HG03432 (cell line): ENCODE data around the gene BLOC1S3.

Experiments
- ATAC-seq: cut with Tn5 transposase; IDR thresholded peaks from one replicate; pipeline ENCODE4 v1.9.1; 2021; ENCODE audit warnings: mild to moderate bottlenecking, moderate library complexity; ENCODE audit not compliant: unreplicated experiment

Gene BLOC1S3

DNA sequence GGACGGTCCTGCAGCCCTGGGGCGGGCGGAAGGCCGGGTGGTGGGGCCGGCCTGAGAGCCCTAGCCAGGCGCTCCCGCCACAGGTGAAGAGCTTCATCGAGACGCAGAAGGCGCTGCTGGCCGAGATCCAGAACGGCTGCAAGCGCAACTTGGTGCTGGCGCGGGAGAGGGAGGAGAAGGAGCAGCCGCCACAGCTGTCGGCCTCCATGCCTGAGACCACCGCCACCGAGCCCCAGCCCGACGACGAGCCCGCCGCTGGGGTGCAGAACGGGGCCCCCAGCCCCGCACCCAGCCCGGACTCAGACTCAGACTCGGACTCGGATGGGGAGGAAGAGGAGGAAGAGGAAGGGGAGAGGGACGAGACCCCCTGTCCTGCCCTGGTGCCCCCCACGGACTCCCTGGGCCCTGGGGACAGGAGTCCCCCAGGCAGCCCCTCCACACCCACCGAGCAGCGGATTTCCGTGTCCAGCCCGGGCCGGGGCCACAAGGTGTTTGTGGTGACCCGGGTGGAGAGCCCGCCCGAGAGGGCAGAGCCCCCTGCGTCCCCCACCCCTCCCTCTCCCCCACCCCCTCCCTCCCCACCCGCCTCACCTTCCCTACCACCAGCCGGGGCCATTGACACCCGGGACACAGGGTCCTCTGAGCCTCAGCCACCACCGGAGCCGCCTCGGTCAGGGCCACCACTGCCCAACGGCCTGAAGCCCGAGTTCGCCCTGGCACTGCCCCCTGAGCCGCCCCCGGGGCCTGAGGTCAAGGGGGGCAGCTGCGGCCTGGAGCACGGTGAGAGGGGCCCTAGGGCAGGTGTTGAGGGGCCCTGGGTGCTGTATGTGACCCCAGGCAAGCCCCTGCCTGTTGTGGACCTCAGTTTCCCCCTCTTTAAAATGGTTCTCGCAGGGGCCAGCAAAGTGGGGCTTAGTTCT is 33.1 kb upstream of the BLOC1S3 start:
- ATAC-seq = no peak

GRCh38 chr19:45146251-45146650 is 32.3 kb upstream of the BLOC1S3 start:
- no peak for ATAC-seq

GRCh38 chr19:45146741-45147205 is 31.8 kb upstream of the BLOC1S3 start:
- ATAC-seq = no peak

DNA sequence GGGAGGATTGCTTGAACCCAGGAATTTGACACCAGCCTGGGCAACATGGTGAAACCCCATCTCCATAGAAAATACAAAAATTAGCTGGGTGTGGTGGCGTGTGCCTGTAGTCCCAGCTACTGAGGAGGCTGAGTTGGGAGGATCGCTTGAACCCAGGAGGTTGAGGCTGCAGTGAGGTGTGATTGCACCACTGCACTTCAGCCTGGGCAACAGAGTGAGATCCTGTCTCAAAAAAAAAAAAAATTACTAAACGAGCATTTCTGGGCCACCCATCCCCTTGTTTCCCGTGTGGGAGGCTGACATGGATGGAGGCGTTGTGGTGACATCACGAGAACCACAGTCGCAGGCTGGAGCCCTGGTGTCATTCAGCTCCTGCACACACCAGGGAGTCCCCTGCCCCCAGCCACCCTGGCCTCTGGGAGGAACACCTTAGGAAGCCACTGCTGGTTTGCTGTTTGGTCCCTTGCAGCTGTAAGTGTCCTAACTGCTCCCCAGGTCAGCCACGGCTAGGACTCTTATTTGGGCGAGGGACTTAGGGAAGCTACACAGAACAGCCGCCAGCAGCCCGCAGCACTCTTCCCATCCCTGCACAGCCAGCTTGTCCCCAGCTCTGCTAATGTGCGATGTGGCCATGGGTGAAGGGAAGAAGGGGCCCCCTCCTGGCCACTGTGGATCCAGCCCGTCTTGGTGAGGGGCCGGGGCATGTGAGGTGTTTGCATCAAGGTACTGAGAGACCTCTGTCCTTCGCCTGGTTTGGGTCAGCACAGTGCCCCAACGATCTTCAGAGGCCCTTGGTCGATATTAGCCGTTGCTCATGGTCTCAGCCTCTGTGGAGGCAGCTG is 30.5 kb upstream of the BLOC1S3 start:
- ATAC-seq = no peak

DNA sequence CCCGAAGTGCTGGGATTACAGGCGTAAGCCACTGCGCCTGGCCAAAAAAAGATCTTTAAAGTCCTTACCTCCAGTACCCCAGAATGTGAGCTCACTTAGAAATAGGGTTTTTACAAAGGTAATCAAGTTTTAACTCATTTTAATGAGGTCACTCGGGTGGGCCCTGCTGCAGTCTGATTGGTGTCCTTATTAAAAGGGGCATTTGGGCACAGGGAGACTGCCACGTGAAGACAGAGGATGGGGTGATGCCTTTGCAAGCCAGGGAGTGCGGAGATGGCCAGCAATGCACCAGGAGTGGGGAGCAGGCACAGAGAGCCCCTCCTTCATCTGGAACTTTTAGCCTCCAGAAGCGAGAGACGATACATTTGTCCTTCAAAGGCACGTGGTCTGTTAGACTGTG is 29.5 kb upstream of the BLOC1S3 start:
- no peak for ATAC-seq

GRCh38 chr19:45150180-45150579 is 28.4 kb upstream of the BLOC1S3 start:
- ATAC-seq = no peak

- ATAC-seq = no peak
Measured at GRCh38 chr19:45150751-45151281, 27.8 kb upstream of the BLOC1S3 start.

DNA sequence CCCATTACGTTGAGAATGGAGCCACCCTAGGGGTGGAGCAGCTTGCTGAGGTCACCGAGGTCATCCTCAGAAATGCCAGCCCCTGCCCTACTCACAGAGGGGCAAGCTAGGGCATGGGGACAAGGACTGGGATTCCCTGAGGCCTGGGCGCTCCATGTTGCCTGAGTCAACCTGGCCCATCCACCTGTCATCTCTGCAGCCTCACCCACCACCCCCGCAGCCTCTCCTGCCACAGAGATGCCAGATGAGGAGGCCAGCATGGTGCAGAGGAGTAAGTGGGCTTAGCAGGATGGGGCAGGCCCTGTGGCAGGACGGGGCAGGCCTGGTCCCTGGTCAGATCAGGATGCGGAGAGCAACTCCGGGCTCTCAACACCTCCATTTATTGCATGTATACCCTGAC is 27.3 kb upstream of the BLOC1S3 start:
- ATAC-seq = no peak

GRCh38 chr19:45151821-45152503 is 26.6 kb upstream of the BLOC1S3 start:
- ATAC-seq = no peak

DNA sequence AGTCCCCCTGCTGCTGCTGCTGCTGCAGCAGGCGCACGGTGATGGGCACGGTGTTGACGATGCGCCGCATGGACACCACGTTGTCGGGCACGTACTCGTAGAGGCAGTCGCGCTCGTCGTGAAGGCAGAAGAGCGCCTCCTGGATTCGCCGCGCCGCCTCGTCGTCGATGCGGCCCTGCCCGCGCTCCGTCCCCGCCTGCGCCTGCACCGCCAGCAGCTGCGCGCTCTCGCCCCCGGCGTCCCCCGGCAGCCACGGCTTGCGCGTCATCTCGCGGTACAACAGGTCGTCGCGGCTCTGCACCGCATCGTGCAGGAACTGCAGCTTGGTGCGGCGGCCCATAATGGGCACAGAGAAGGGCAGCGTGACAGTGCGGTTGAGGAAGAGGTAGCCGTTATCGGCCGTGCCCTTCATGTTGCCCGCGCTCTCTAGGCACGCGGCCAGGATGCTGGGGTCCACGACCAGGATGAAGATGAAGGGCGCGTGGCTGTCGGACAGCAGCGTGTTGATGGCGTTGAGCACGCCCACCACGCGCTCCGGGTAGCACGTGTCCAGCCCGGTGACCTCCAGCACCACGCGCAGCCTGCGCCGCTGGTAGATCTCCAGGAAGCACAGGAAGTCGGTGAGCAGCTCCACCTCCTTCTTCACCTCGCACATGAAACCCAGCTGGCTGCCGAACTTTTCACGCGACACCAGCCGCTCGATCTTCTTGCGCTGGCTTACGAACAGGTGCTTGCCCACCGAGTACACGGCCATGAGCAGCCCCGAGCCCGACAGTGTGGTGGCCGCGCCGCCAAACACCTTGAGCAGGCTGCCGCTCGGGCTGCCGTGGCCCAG is 25.9 kb upstream of the BLOC1S3 start:
- no peak for ATAC-seq

- no peak for ATAC-seq
Measured at GRCh38 chr19:45153339-45154063, 25.1 kb upstream of the BLOC1S3 start.

DNA sequence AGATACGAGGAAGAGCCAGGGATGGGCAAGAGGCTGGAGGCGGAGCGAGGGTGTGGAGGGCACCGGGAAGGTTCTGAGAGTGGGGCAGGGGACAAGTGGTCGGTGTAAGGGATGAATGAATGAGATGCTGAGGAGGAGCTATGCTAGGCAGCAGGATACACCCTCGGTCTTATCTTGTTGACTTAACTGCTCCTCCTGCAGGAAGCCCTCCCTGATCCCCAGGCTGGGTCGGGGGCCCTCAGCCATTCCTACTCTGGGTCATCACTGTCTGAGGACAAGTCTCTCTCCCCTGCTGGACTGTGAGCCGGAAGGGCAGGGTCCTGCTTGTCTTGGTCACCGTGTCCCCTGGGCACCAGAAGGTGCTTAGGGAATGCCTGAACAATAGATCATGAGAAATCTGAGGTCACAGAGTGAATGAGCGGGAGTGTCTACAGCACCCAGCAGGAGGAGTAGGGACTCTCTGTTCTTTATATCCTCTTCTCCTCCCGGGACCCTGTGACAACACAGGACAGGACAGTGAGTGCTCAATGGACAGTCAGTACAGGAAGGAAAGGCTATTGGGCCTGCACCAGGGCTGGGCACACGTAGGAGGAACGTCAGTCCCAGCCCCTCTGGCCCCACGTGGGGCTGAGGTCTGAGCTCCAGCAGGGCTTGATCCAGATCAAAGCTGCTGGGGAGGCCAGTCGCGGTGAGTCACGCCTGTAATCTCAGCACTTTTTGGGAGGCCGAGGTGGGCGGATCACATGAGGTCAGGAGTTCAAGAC is 24.3 kb upstream of the BLOC1S3 start:
- no peak for ATAC-seq

DNA sequence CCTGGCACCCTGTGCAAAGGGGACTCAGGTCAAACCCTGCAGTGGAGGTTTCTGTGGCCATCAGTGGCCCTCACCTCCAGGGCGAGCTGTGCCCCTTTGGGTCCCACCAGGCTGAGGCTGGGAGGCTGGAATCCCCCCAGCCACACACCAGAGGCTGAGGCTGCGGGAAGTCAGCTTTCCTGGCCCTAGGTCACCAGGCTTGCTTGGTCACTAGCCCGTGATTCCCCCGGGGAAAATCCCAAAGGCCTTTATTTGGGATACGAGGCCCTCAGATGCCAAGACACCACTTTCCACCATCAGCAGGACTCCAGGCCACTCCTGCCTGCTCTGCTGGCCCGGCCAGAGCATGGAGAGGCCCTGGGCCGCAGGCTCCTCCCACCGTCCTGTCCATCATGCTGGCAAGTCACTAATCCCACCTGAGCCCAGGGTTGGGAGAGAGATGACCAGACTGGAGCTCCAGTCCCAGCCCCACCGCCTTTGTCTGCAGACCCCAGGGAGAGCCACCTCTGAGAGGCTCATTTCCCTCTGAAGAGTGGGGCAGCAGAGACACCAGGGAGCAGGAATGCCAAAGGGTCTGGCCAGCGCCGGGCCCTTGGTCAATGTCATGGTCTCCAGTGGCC is 22.5 kb upstream of the BLOC1S3 start:
- no peak for ATAC-seq

DNA sequence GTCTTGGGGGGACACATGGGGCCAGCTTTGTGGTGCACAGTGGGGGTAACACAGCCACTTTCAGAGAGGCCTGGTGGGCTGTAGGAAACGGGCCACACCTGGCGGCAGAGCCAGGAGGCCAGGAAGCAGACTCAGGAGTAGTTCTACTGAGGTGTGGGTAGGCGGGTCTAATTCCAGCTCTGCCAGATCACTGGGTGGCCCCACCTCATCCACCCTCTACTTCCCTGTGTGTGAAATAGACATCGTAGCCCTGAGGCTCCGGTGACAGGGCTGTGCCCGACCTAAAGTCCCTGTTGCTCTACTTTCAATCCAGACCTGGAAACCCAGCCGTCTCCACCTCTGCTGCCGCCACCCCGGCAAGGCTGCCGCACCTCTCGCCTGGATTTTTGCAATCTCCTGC is 21.8 kb upstream of the BLOC1S3 start:
- ATAC-seq = no peak

DNA sequence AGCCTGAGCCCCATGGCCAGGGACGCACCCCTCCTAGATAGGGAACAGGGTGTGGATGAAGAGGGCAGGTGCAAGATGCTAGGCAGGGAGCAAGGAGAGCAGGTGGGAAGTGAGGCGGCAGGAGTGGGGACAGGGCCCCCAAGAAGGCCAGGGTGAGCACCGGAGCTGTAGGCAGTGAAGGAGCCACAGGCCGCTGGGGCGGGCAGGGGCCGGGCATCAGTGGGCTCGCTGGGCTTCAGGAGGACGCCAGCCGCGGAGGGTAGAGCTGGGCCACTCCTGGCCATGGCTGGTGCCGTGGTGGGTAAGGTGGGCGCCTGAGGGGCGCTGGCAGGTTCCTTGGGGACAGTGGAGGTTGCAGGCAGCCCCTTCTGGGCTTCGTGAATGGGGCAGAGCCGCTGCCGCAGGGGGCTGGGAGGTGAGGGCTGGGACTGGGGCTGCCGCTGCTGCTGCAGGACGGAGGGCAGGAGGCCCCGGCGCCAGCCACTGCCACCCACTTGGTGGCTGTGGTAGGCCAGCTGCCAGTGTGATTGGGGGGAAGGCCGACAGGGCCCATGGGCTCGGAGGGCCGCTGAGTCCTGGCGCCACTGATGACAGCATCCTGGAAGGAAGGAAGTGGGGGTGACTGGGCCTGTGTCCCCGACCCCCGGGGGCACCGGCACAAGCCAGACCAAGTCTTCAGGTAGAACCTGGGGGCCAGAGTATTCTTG is 19.9 kb upstream of the BLOC1S3 start:
- no peak for ATAC-seq

DNA sequence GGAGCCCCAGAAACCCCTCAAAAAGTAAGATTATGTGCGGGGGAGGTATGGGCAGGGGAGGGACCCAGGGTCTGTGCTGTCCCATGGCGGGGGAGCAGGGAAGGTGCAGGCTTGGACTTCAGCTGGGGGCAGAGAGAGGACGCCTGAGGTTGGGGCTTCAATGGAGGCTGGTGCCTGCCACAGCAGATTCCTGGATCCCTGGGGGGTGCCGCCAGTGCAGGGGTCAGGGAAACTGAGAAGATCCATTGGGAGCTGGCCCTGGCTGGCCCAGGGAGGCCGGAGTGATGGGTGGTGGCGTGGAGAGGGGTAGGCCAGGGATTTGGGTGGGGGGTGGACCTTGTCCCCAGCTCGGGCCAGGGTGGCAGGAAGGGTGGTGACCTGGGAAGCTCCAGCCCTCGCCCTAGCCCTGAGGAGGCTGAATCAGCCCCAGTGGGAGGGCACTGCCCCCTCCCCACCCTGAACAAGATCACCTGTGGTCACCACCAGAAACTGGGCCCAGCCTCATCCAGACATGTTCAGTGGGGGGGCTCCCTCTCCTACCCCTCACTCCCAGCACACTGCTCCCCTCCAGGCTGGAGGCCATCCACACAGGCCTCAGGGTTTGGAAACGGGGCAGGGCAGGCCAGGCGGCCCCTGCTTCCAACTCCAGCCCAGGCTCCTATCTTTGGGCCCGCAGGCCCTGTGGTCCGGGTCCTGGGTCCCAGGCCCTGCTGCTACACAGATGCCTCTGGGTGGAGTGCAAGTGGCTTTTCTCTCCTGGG is 19.2 kb upstream of the BLOC1S3 start:
- ATAC-seq = no peak

GRCh38 chr19:45159971-45160324 is 18.6 kb upstream of the BLOC1S3 start:
- ATAC-seq = no peak
